ENCODE measurements around the gene NPPC.
"Not testable (repeated sequence)": the region's sequence is repeated elsewhere in the genome, so short reads cannot be mapped to it uniquely, and the experiment has no call there.

Gene NPPC

DNA sequence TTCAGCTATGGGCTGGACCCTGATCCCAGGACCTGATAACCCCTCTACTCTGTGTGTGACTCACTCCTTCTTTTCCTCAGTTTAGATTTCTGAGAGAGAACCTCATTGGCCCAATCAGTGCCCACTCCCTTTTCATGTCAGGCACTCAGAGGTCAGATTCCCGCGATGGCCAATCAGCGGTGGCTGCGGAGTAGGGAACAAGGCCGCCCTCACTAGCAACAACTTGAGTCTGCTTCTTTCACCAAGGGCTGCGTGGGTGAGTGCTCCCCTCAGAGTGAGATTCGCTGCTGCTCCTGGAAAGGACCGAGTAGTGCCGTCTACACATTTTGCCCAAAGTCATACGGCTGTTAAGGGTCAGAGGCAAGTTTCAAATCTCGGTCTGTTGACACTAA lies 34.7 kb downstream of the NPPC start:
- H3K27me3 ChIP-seq (replicated peaks; ENCODE audit: control insufficient read depth, insufficient read depth, low read length, poor library complexity, severe bottlenecking), result no peaks in the 10 kb centered on the region
- H3K9me3 ChIP-seq (ENCODE audit: control insufficient read depth, low read length), result no peaks in the 10 kb centered on the region
- H3K27ac ChIP-seq (ENCODE audit: insufficient read depth, low read length, poor library complexity, severe bottlenecking), result no peak overlapping the region
- H3K36me3 ChIP-seq (ENCODE audit: control insufficient read depth, insufficient read depth, low read length), result no peaks in the 10 kb centered on the region
- H3K4me3 ChIP-seq (ENCODE audit: insufficient read depth, low read depth, low read length, poor library complexity, severe bottlenecking), result no peak overlapping the region
- no peaks in the 10 kb centered on the region for H3K4me1 ChIP-seq (ENCODE audit: control insufficient read depth, insufficient read depth, low read length, poor library complexity, severe bottlenecking)
- no peak for DNase-seq

DNA sequence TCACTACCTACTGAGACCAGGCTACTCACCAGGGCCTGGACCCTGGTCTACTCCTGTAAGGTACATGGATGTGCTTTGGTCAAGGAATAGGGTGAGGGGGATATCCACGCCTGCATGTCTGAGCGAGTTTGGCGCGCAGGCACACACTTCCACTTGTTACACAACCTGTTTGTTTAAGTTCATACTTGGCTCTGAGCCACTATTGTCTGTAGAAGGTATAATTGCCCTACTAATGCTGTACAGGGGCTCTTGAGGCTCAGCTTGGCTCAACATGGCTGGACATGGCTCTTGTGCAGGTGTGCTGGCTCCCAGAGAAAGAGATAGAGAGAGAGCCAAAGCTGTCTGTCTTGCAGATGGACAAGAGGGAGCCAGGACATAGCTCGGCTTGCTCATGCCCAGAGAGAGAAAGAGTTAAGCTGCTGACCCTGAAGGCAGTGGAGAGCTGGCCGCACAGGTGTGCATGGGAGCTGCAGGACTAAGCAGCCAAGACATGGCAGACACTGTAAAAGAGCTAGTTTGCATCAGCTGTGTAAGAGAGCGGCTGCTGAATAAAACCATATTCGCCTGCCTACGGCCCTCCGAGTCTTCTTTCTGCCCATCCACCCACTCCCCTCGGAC lies 35.2 kb downstream of the NPPC start:
- H3K36me3 ChIP-seq (ENCODE audit: control insufficient read depth, insufficient read depth, low read length), result no peaks in the 10 kb centered on the region
- H3K9me3 ChIP-seq (ENCODE audit: control insufficient read depth, low read length), result no peaks in the 10 kb centered on the region
- no peak overlapping the region for H3K4me3 ChIP-seq (ENCODE audit: insufficient read depth, low read depth, low read length, poor library complexity, severe bottlenecking)
- no peak overlapping the region for H3K27ac ChIP-seq (ENCODE audit: insufficient read depth, low read length, poor library complexity, severe bottlenecking)
- no peaks in the 10 kb centered on the region for H3K4me1 ChIP-seq (ENCODE audit: control insufficient read depth, insufficient read depth, low read length, poor library complexity, severe bottlenecking)
- no peak for DNase-seq
- no peaks in the 10 kb centered on the region for H3K27me3 ChIP-seq (replicated peaks; ENCODE audit: control insufficient read depth, insufficient read depth, low read length, poor library complexity, severe bottlenecking)

DNA sequence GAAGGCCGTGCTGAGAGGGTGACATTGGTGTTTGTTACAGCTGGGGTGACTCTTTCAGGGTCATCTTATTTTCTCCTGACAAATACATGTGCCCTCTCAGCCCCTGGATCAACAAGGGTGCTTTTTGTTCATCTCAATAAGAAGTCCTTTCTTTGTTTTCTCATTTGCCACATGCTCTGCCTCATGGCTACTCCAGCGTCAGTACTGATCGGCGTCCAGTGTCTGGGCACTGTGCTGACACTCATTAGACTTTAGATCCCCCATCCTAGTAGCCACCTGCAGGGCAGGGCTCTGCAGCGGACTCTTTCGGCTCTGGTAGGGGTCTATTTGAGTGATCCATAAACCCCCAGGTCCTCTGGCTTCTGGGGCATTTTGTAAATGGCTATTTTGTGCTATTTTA lies 38.4 kb downstream of the NPPC start:
- Histone ChIP-seq H3K27ac (ENCODE audit: insufficient read depth, low read length, poor library complexity, severe bottlenecking) (no peak overlapping the region), H3K9me3 (ENCODE audit: control insufficient read depth, low read length) (no peaks in the 10 kb centered on the region), H3K36me3 (ENCODE audit: control insufficient read depth, insufficient read depth, low read length) (no peaks in the 10 kb centered on the region), H3K4me1 (ENCODE audit: control insufficient read depth, insufficient read depth, low read length, poor library complexity, severe bottlenecking) (no peaks in the 10 kb centered on the region), H3K4me3 (ENCODE audit: insufficient read depth, low read depth, low read length, poor library complexity, severe bottlenecking) (no peak overlapping the region), H3K27me3 (replicated peaks; ENCODE audit: control insufficient read depth, insufficient read depth, low read length, poor library complexity, severe bottlenecking) (peaks cover 4% of the 10 kb centered on the region)
- no peak for DNase-seq

DNA sequence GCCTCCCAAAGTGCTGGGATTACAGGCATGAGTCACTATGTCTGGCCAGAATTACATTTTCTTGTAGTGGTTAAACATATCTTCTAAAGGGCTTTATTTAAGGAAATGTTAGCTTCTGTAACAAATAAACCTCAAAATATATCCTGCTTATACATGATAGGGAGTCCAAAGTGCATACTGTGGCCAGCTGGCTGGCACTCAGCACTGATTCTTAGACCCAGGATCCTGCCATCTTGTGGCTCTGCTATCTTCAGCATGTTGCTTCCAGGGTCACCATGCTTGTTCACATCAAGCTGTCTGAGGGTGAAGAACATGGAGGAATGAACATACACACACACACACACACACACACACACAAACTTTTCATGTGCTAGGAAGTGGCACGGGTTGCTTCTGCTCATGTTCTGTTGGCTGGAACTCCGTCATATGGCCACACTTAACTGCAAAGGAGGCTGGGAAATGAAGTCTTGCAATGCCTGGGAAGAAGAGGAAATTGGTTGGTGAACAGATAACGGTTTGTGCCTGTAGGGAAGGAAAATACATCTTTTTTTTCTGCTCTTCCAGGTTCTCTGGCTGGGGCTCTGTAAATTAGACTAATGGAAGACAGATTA lies 40.0 kb downstream of the NPPC start:
- Histone ChIP-seq H3K4me3 (ENCODE audit: insufficient read depth, low read depth, low read length, poor library complexity, severe bottlenecking) (no peak overlapping the region), H3K4me1 (ENCODE audit: control insufficient read depth, insufficient read depth, low read length, poor library complexity, severe bottlenecking) (no peaks in the 10 kb centered on the region), H3K9me3 (ENCODE audit: control insufficient read depth, low read length) (no peaks in the 10 kb centered on the region), H3K36me3 (ENCODE audit: control insufficient read depth, insufficient read depth, low read length) (no peaks in the 10 kb centered on the region), H3K27me3 (replicated peaks; ENCODE audit: control insufficient read depth, insufficient read depth, low read length, poor library complexity, severe bottlenecking) (peaks cover 7% of the 10 kb centered on the region), H3K27ac (ENCODE audit: insufficient read depth, low read length, poor library complexity, severe bottlenecking) (no peak overlapping the region)
- no peak for DNase-seq

DNA sequence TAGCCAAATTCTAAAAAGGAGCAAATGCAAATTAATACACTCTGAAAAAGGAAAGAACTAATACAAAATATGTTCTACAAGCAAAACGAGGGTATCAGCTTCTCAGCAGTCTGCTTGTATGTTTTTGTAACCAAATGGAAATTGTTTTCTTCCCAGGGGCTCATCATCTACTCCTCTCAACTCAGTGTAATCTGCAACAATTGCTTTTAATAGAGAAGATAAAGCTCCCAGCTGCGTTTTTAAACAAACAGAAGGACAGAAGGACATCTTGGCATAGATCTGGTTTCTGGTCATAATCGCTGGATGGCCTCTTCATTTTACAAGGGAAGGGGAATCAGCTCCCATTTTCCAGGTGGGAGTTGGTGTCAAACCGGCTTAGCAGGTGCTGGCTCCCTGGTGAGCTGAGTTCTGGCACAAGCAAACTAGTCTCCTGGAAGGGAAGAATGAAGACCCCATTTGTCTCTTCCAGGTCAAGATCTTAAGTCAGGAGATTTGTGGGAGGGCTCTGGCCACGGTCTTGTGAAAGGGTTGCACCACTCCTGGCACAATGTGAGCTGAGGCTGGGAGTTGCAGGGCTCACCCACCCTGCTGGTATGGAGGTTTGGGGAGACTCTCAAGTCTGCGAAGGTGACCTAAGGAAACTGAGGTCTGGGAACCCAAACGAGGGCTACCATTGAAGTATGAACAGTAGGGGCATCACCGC lies 41.6 kb downstream of the NPPC start:
- H3K4me1 ChIP-seq (ENCODE audit: control insufficient read depth, insufficient read depth, low read length, poor library complexity, severe bottlenecking), result no peaks in the 10 kb centered on the region
- DNase-seq, result no peak
- no peak overlapping the region for H3K4me3 ChIP-seq (ENCODE audit: insufficient read depth, low read depth, low read length, poor library complexity, severe bottlenecking)
- H3K27me3 ChIP-seq (replicated peaks; ENCODE audit: control insufficient read depth, insufficient read depth, low read length, poor library complexity, severe bottlenecking), result peaks cover 7% of the 10 kb centered on the region
- H3K27ac ChIP-seq (ENCODE audit: insufficient read depth, low read length, poor library complexity, severe bottlenecking), result no peak overlapping the region
- no peaks in the 10 kb centered on the region for H3K9me3 ChIP-seq (ENCODE audit: control insufficient read depth, low read length)
- no peaks in the 10 kb centered on the region for H3K36me3 ChIP-seq (ENCODE audit: control insufficient read depth, insufficient read depth, low read length)

DNA sequence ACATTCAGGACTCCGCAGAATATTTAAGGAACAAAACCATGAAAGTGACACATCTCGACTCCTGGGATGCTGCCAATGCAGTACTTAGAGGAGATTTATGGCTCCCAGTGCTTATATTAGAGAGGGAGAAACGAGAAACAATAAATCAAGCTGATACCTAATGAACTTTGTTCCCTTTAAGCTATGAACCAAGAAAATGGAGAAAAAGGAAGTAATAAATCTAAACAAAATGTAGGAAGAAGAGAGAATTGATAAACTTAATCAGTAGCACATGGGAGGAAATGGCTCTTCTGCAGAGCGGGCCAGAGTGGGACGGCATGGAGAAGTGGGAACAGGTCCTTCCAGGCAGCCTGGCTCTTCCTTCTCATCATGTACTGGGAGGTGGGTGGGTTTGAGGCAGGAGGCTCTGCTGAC lies 42.7 kb downstream of the NPPC start:
- Histone ChIP-seq H3K27me3 (replicated peaks; ENCODE audit: control insufficient read depth, insufficient read depth, low read length, poor library complexity, severe bottlenecking) (peaks cover 7% of the 10 kb centered on the region), H3K27ac (ENCODE audit: insufficient read depth, low read length, poor library complexity, severe bottlenecking) (no peak overlapping the region), H3K36me3 (ENCODE audit: control insufficient read depth, insufficient read depth, low read length) (no peaks in the 10 kb centered on the region), H3K4me1 (ENCODE audit: control insufficient read depth, insufficient read depth, low read length, poor library complexity, severe bottlenecking) (no peaks in the 10 kb centered on the region), H3K4me3 (ENCODE audit: insufficient read depth, low read depth, low read length, poor library complexity, severe bottlenecking) (no peak overlapping the region), H3K9me3 (ENCODE audit: control insufficient read depth, low read length) (no peaks in the 10 kb centered on the region)
- no peak for DNase-seq

DNA sequence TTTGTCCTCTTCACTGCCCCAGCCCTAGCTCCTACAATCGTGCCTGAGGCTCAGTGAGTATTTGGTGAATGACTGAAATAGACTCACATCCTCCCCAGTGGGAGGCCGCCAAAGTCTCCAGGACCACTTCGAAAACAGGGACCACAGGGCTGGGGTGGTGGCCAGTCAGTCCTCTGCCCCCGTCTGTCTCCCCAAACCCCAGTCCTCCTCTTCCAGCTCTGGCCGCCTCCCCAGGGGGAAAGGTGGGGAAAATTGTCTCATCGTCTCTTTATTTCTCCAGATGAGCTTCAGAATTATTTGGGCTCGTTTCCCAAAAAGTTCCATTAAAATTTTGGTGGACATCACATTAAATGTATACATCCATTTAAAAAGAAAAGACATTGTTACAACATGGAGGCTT lies 43.5 kb downstream of the NPPC start:
- Histone ChIP-seq H3K27ac (ENCODE audit: insufficient read depth, low read length, poor library complexity, severe bottlenecking) (no peak overlapping the region), H3K9me3 (ENCODE audit: control insufficient read depth, low read length) (no peaks in the 10 kb centered on the region), H3K4me3 (ENCODE audit: insufficient read depth, low read depth, low read length, poor library complexity, severe bottlenecking) (no peak overlapping the region), H3K36me3 (ENCODE audit: control insufficient read depth, insufficient read depth, low read length) (no peaks in the 10 kb centered on the region), H3K4me1 (ENCODE audit: control insufficient read depth, insufficient read depth, low read length, poor library complexity, severe bottlenecking) (no peaks in the 10 kb centered on the region), H3K27me3 (replicated peaks; ENCODE audit: control insufficient read depth, insufficient read depth, low read length, poor library complexity, severe bottlenecking) (peaks cover 7% of the 10 kb centered on the region)
- DNase-seq, result no peak

DNA sequence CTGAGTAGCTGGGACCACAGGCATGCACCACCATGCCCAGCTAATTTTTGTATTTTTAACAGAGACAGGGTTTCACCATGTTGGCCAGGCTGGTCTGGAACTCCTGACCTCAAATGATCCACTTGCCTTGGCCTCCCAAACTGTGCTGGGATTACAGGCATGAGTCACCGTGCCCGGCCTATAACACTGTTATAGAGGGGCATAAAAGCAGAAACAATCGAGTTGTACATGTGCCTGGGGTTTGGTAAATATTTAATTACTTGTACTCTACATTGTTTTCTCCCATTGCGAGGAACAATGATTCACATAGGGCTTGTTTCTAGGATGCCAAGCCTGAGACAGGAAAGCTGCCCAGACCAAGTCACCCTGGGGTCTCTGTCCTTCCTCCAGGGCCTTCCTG lies 45.8 kb downstream of the NPPC start:
- H3K4me3 ChIP-seq (ENCODE audit: insufficient read depth, low read depth, low read length, poor library complexity, severe bottlenecking); DNase-seq; H3K27me3 ChIP-seq (replicated peaks; ENCODE audit: control insufficient read depth, insufficient read depth, low read length, poor library complexity, severe bottlenecking); H3K4me1 ChIP-seq (ENCODE audit: control insufficient read depth, insufficient read depth, low read length, poor library complexity, severe bottlenecking); H3K9me3 ChIP-seq (ENCODE audit: control insufficient read depth, low read length); H3K36me3 ChIP-seq (ENCODE audit: control insufficient read depth, insufficient read depth, low read length); H3K27ac ChIP-seq (ENCODE audit: insufficient read depth, low read length, poor library complexity, severe bottlenecking): not testable (repeated sequence)

DNA sequence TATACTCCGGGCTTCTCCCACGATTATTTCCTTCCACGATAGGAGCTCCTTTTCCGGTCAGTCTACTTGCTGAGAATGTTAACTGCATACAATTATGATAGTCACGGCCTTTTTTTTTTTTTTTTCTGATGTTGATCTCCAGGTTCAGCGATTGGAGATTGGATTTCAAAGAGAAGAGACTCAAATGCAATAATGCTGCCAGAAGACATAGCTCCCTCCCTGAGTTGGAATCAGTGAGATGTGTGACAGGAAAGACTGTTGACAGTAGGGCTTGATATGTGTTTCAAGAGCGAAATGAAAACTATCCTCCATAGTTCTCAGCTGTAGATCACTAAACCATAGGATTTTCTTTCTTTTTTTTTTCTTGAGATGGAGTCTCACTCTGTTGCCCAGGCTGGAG lies 47.0 kb downstream of the NPPC start:
- H3K27ac ChIP-seq (ENCODE audit: insufficient read depth, low read length, poor library complexity, severe bottlenecking), result no peak overlapping the region
- no peaks in the 10 kb centered on the region for H3K4me1 ChIP-seq (ENCODE audit: control insufficient read depth, insufficient read depth, low read length, poor library complexity, severe bottlenecking)
- no peaks in the 10 kb centered on the region for H3K9me3 ChIP-seq (ENCODE audit: control insufficient read depth, low read length)
- no peaks in the 10 kb centered on the region for H3K36me3 ChIP-seq (ENCODE audit: control insufficient read depth, insufficient read depth, low read length)
- H3K4me3 ChIP-seq (ENCODE audit: insufficient read depth, low read depth, low read length, poor library complexity, severe bottlenecking), result no peak overlapping the region
- no peak for DNase-seq
- peaks cover 3% of the 10 kb centered on the region for H3K27me3 ChIP-seq (replicated peaks; ENCODE audit: control insufficient read depth, insufficient read depth, low read length, poor library complexity, severe bottlenecking)
